ENCODE results near the gene EFNA2.

Gene EFNA2

GRCh38 chr19:1283207-1283916, 2.3 kb upstream of the EFNA2 start:
- TF ChIP-seq CTCF (IDR thresholded peaks at IDR 0.05), result no peak
- peaks cover 4 to 13% (median 10%) of the 10 kb centered on the region in 3 donors for H3K36me3 ChIP-seq
- H3K4me3 ChIP-seq, result no peak overlapping the region
- intact Hi-C loops (cut with DNase I; ENCODE audit: low total_unique reads), result loop anchor here (5.0 kb wide), 1 partner anchor 89 kb away; no protein-coding TSS in a partner anchor
- peaks cover 0 to 30% (median 18%) of the 10 kb centered on the region in 4 donors for H3K4me1 ChIP-seq
- H3K27ac ChIP-seq, result no peak overlapping the region
- no peak for DNase-seq
- peaks cover 3 to 53% of the 10 kb centered on the region in 2 donors for H3K27me3 ChIP-seq
- H3K9me3 ChIP-seq, result no peaks in the 10 kb centered on the region

- no peak for DNase-seq
- Histone ChIP-seq H3K4me1 (peaks cover 0 to 30% (median 18%) of the 10 kb centered on the region in 4 donors), H3K27ac (no peak overlapping the region), H3K36me3 (peaks cover 3 to 8% (median 7%) of the 10 kb centered on the region in 3 donors), H3K9me3 (no peaks in the 10 kb centered on the region), H3K4me3 (no peak overlapping the region), H3K27me3 (peaks cover 3 to 58% of the 10 kb centered on the region in 2 donors)
- intact Hi-C loops (cut with DNase I; ENCODE audit: low total_unique reads), result loop anchor here (5.0 kb wide), 1 partner anchor 88 kb away; no protein-coding TSS in a partner anchor
- TF ChIP-seq CTCF (IDR thresholded peaks at IDR 0.05), result no peak
These were observed 1.8 kb upstream of the EFNA2 start for GRCh38 chr19:1283917-1284292.

GRCh38 chr19:1284293-1284978, 1.2 kb upstream of the EFNA2 start:
- no peak for TF ChIP-seq CTCF (IDR thresholded peaks at IDR 0.05)
- Histone ChIP-seq H3K27me3 (peaks cover 3 to 64% of the 10 kb centered on the region in 2 donors), H3K27ac (no peak overlapping the region), H3K36me3 (peaks cover 0 to 2% (median 1%) of the 10 kb centered on the region in 3 donors), H3K9me3 (no peaks in the 10 kb centered on the region), H3K4me3 (no peak overlapping the region), H3K4me1 (peaks cover 0 to 30% (median 18%) of the 10 kb centered on the region in 4 donors)
- intact Hi-C loops (cut with DNase I; ENCODE audit: low total_unique reads), result loop anchor here (5.0 kb wide), 1 partner anchor 88 kb away; no protein-coding TSS in a partner anchor
- DNase-seq, result no peak

- no peaks in the 10 kb centered on the region for H3K36me3 ChIP-seq
- no peak for DNase-seq
- no peaks in the 10 kb centered on the region for H3K9me3 ChIP-seq
- no peak overlapping the region for H3K4me3 ChIP-seq
- no peak overlapping the region for H3K27ac ChIP-seq
- no peak for TF ChIP-seq CTCF (IDR thresholded peaks at IDR 0.05)
- H3K27me3 ChIP-seq, result peaks cover 3 to 71% of the 10 kb centered on the region in 2 donors
- H3K4me1 ChIP-seq, result peaks cover 0 to 25% (median 18%) of the 10 kb centered on the region in 4 donors
- intact Hi-C loops (cut with DNase I; ENCODE audit: low total_unique reads), result loop anchor here (5.0 kb wide), 1 partner anchor 87 kb away; no protein-coding TSS in a partner anchor
These were observed 515 bp upstream of the EFNA2 start for GRCh38 chr19:1284979-1285736.
